T-helper 17 cell (primary cell): ENCODE results near the gene LNP1. TPM values are rescaled to one million over a fixed set of nuclear protein-coding genes. Genes with fewer than 3 reads are reported as not detected.
"Not testable (repeated sequence)": the region's sequence is repeated elsewhere in the genome, so short reads cannot be mapped to it uniquely, and the experiment has no call there.

Experiments
- ATAC-seq: fragments of 150-1000 bp; cut with Tn5 transposase; 2 replicates; pipeline ENCODE4 v1.10.0; 2021; ENCODE audit warnings: mild to moderate bottlenecking, moderate library complexity
- DNase-seq, 3 donors: peaks; one replicate each; pipeline versions ENCODE4 v3.0.0 to v3.0.0-alpha.2; 2020 to 2021
- H3K9me3 ChIP-seq: one replicate; pipeline ENCODE4 v1.7.0; 2013; ENCODE audit warnings: low read length, mild to moderate bottlenecking; ENCODE audit not compliant: control insufficient read depth, poor library complexity, severe bottlenecking
- H3K27ac Mint-ChIP-seq: one replicate; pipeline ENCODE4 v1.8.0; 2022; ENCODE audit warnings: mild to moderate bottlenecking, moderate library complexity, mixed read lengths
- H3K27me3 Mint-ChIP-seq: one replicate; pipeline ENCODE4 v1.8.0; 2022; ENCODE audit warnings: mixed read lengths
- H3K36me3 Mint-ChIP-seq: one replicate; pipeline ENCODE4 v1.8.0; 2022; ENCODE audit warnings: low read depth, mixed read lengths
- H3K4me1 Mint-ChIP-seq: one replicate; pipeline ENCODE4 v1.8.0; 2022; ENCODE audit warnings: mild to moderate bottlenecking, mixed read lengths
- H3K4me3 Mint-ChIP-seq: one replicate; pipeline ENCODE4 v1.8.0; 2022; ENCODE audit warnings: mild to moderate bottlenecking, moderate library complexity, mixed read lengths
- total RNA-seq, 4 donors: library from RNA in 2 of 4; stranded (reverse) in 2 of 4; gene quantifications; one replicate each; pipeline ENCODE4 v1.2.3 and lab custom pipeline; 2022 to 2026

LNP1 gene
- total RNA-seq, 2 donors from 2014 or later = 0.70 to 0.96 TPM

DNA sequence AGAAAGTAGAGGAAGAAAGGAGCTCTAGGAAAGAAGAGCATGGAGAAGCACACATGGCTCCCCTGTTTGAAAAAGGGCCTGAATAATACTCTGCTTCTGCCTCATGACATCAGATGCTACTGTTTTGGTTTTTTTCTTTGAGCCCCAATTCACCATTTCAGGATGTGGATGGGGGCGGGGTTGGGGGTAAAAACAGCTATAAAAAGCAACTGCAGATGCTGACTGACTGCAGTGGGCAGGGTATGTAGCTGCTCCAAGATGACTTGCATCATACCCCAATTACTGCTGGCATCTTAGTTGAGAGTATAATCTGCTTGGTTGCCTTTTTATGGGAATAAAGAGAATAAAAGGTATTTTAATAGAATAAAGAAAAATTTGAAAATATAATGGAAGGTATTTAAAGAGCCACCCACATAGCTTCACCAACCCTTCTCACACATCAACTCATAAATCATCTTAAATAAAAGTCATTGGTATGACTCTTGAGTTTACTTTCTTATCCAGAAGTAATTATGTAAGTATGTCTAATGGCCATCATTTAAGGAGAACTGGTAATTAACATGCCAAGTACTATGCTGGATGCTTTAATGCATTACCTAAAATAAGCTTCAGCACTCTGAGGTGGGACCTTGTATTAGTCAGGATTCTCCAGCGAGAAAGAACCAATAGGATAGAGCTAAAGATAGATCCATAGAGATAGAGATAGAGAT is 54.7 kb downstream of the LNP1 start:
- no peak for DNase-seq
- Mint-ChIP-seq H3K27ac (no peak overlapping the region), H3K36me3 (peaks cover 4% of the 10 kb centered on the region), H3K27me3 (peaks cover 7% of the 10 kb centered on the region), H3K4me3 (no peak overlapping the region), H3K4me1 (no peaks in the 10 kb centered on the region)
- no peaks in the 10 kb centered on the region for H3K9me3 ChIP-seq
- ATAC-seq = no peak

DNA sequence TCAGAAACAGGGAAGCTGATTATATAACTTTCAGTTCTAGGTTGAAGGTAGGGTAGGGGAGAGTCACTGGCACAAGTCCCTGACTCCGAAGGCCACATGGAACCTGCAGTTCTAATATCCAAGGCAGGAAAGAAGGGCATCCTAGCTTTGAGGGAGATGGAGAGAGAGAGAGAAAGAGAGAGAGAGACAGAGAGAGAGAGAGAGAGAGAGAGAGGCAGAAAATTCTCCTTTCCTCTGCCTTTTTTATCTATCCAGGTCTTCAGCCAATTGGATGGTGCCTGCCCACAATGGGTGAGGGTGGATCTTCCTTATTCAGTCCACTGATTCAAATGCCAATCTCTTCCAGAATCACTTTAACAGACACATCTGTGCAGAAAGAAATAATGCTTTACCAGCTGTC is 55.4 kb downstream of the LNP1 start:
- ATAC-seq (no peak), DNase-seq (no peak)
- Mint-ChIP-seq H3K4me1 (no peaks in the 10 kb centered on the region), H3K27me3 (peaks cover 12% of the 10 kb centered on the region), H3K4me3 (no peak overlapping the region), H3K36me3 (peaks cover 3% of the 10 kb centered on the region), H3K27ac (no peak overlapping the region)
- no peaks in the 10 kb centered on the region for H3K9me3 ChIP-seq

DNA sequence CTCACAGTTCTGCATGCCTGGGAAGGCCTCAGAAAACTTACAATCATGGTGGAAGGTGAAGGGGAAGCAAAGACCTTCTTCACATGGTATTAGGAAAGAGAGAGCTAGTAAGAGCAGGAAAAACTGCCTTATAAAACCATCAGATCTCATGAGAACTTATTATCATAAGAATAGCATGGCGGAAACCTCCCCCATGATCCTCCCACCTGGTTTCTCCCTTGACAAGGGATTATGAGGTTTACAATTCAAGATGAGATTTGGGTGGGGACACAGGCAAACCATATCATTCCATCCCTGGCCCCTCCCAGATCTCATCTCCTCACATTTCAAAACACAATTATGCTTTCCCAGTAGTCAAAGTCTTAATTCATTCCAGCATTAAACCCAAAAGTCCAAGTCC is 56.5 kb downstream of the LNP1 start:
- DNase-seq (no peak), ATAC-seq (no peak)
- H3K4me3 Mint-ChIP-seq = no peak overlapping the region
- H3K27ac Mint-ChIP-seq = no peak overlapping the region
- no peaks in the 10 kb centered on the region for H3K9me3 ChIP-seq
- H3K36me3 Mint-ChIP-seq = peaks cover 3% of the 10 kb centered on the region
- H3K27me3 Mint-ChIP-seq = peaks cover 12% of the 10 kb centered on the region
- no peaks in the 10 kb centered on the region for H3K4me1 Mint-ChIP-seq

GRCh38 chr3:100458814-100459213 is 57.5 kb downstream of the LNP1 start:
- peaks cover 3% of the 10 kb centered on the region for H3K36me3 Mint-ChIP-seq
- no peak overlapping the region for H3K4me3 Mint-ChIP-seq
- no peak for DNase-seq
- ATAC-seq = no peak
- no peak overlapping the region for H3K27ac Mint-ChIP-seq
- peaks cover 18% of the 10 kb centered on the region for H3K27me3 Mint-ChIP-seq
- peaks cover 5% of the 10 kb centered on the region for H3K4me1 Mint-ChIP-seq
- H3K9me3 ChIP-seq = no peaks in the 10 kb centered on the region

DNA sequence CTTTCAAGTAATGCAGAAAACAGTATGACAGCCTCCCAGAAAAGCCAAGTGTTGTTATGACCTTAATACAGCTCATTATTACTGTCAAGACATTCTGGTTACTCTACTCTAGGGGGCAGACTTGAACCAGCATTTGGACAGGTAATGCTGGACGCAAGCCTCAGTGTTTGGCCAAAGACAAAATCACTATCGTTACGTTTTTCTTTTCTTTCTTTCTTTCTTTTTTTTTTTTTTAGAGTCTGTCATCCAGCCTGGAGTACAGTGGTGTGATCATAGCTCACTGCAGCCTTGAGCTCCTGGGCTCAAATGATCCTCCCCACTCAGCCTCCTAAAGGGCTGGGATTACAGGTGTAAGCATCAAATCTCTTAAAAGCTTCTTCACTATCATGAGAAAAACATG is 61.7 kb downstream of the LNP1 start:
- ATAC-seq = peak; percentile 60
- H3K4me1 Mint-ChIP-seq = peaks cover 15% of the 10 kb centered on the region
- no peak overlapping the region for H3K27ac Mint-ChIP-seq
- H3K9me3 ChIP-seq = no peaks in the 10 kb centered on the region
- H3K27me3 Mint-ChIP-seq = peaks cover 18% of the 10 kb centered on the region
- no peak overlapping the region for H3K4me3 Mint-ChIP-seq
- peaks cover 3% of the 10 kb centered on the region for H3K36me3 Mint-ChIP-seq
- DNase-seq = no peak

GRCh38 chr3:100463646-100464155 is 62.4 kb downstream of the LNP1 start:
- no peaks in the 10 kb centered on the region for H3K9me3 ChIP-seq
- H3K36me3 Mint-ChIP-seq = peaks cover 3% of the 10 kb centered on the region
- H3K4me3 Mint-ChIP-seq = no peak overlapping the region
- ATAC-seq (no peak), DNase-seq (no peak)
- peaks cover 15% of the 10 kb centered on the region for H3K4me1 Mint-ChIP-seq
- peaks cover 18% of the 10 kb centered on the region for H3K27me3 Mint-ChIP-seq
- no peak overlapping the region for H3K27ac Mint-ChIP-seq

DNA sequence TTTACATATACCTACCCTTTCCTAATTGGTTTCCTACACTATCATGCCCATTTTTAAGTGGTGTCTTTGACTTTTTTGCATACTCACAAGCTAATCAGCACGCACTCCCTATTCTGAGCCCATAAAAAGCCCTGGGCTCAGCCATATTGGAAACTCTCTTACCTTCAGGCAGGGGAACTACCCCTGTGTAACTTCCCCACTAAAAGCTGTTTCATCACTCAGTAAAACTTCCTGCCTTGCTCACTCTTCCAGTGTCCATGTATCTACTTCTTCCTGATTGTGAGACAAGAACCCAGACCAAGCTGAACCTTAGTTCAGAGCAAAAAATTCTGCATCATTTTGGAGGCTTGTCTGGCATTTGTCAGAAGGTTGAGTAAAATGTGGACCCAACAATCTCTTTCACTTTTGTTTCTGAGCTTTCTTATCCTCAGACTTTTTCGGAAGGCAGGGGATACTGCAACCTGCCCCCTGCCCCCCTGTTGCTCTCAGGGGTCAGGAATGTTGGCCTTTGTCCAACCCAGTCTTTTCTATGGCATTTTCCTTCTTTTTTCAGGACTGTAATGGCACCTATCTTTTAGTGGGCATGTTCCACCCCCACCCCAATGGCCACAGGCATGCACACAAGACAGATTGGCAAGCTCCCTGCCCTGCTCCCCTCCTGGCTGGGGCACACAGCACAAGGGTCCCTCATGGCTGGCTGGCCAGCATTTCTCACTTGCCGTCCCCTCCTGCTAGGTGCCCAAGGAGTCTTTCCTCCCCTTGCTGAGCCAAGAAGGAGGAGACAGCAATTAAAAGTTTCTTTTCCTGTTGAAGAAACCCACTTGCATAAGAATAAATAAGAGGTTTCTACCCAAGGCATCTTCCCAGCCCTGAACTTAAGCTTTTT is 64.8 kb downstream of the LNP1 start:
- Mint-ChIP-seq H3K4me3 (peak overlapping the region; percentile 19), H3K27me3 (peaks cover 10% of the 10 kb centered on the region), H3K36me3 (peaks cover under 1% of the 10 kb centered on the region), H3K27ac (no peak overlapping the region), H3K4me1 (peaks cover 15% of the 10 kb centered on the region)
- ATAC-seq (no peak), DNase-seq (no peak)
- H3K9me3 ChIP-seq = no peaks in the 10 kb centered on the region

DNA sequence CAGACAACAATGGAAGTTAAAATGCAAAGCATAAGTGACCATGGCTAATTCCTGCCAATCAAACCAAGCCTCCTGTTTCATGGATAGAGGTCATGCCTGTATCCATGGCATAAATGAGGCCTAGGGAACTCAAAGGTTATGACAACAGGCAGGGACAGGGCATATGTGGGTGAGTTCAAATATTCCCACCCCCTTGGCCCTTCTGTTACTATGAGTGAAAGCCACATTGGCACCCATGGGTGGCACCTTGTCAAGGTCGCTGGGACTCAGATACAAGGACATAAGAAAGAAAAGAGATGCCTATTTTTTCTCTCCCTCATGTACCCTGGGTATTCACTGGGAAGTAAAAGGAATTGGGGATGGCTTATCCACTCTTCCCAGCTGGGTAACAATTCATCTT is 65.8 kb downstream of the LNP1 start:
- Mint-ChIP-seq H3K36me3 (no peaks in the 10 kb centered on the region), H3K4me1 (peaks cover 15% of the 10 kb centered on the region), H3K27me3 (peaks cover 6% of the 10 kb centered on the region), H3K4me3 (no peak overlapping the region), H3K27ac (no peak overlapping the region)
- H3K9me3 ChIP-seq = no peaks in the 10 kb centered on the region
- DNase-seq (no peak), ATAC-seq (no peak)

DNA sequence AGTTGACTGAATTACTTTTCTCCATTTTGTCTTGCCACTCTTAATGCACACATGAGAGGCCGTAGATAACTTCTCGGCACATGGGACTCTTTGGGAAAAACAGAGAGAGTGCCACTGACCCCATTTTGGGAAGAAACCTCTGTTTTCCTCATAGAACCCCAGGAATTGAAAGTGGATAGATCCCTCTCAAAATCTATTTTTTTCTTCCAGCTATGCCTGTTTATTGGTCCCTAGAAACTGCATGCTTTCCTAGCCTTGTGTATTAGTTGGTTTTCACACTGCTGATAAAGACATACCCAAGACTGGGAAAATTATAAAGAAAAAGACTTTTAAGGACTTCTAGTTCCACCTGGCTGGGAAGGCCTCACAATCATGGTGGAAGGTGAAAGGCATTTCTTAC is 67.3 kb downstream of the LNP1 start:
- H3K4me1 Mint-ChIP-seq = peaks cover 10% of the 10 kb centered on the region
- H3K27ac Mint-ChIP-seq = no peak overlapping the region
- ATAC-seq = no peak

GRCh38 chr3:100470951-100471350 is 69.6 kb downstream of the LNP1 start:
- H3K27ac Mint-ChIP-seq = no peak overlapping the region
- DNase-seq = no peak
- H3K4me3 Mint-ChIP-seq = no peak overlapping the region
- no peaks in the 10 kb centered on the region for H3K36me3 Mint-ChIP-seq
- no peaks in the 10 kb centered on the region for H3K27me3 Mint-ChIP-seq
- peaks cover 8% of the 10 kb centered on the region for H3K4me1 Mint-ChIP-seq
- ATAC-seq = no peak
- H3K9me3 ChIP-seq = no peaks in the 10 kb centered on the region

More for the DNA sequence above, 67.3 kb downstream of the LNP1 start:
- H3K9me3 ChIP-seq = no peaks in the 10 kb centered on the region
- no peak overlapping the region for H3K4me3 Mint-ChIP-seq
- no peaks in the 10 kb centered on the region for H3K27me3 Mint-ChIP-seq
- H3K36me3 Mint-ChIP-seq = no peaks in the 10 kb centered on the region
- no peak for DNase-seq

DNA sequence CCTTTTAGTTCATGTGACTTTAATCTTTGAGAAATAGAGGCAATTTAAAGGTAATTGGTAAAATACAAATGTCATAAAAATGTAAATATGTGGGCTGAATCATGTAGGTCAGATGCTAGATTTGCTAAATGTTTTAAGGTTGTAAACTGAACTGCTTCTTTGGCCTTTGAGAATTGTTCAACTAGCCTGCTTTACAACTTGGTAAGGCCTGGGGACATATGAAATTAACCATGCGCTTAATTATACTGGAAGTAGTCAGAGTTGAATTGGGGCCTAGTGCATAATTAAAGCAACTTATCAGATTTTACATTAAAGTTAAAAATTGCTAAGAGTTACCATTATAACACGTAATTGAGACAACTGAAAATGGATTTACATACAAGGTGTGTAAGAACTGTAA is 70.1 kb downstream of the LNP1 start:
- Mint-ChIP-seq H3K27me3 (no peaks in the 10 kb centered on the region), H3K4me3 (no peak overlapping the region), H3K27ac (no peak overlapping the region), H3K4me1 (peaks cover 3% of the 10 kb centered on the region), H3K36me3 (no peaks in the 10 kb centered on the region)
- no peak for DNase-seq
- H3K9me3 ChIP-seq = no peaks in the 10 kb centered on the region
- no peak for ATAC-seq

DNA sequence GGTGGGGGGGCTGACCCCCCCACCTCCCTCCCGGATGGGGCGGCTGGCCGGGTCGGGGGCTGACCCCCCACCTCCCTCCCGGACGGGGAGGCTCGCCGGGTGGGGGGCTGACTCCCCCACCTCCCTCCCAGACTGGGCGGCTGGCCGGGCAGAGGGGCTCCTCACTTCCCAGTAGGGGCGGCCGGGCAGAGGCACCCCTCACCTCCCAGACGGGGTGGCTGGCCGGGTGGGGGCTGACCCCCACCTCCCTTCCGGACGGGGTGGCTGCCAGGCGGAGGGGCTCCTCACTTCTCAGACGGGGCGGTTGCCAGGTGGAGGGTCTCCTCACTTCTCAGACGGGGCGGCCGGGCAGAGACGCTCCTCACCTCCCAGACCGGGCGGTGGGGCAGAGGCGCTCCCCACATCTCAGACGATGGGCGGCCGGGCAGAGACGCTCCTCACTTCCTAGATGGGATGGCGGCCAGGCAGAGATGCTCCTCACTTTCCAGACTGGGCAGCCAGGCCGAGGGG is 76.6 kb downstream of the LNP1 start:
- H3K4me3 Mint-ChIP-seq, H3K9me3 ChIP-seq, DNase-seq, H3K4me1 Mint-ChIP-seq, ATAC-seq, H3K36me3 Mint-ChIP-seq, H3K27ac Mint-ChIP-seq: not testable (repeated sequence)
- H3K27me3 Mint-ChIP-seq = peaks cover 23% of the 10 kb centered on the region

DNA sequence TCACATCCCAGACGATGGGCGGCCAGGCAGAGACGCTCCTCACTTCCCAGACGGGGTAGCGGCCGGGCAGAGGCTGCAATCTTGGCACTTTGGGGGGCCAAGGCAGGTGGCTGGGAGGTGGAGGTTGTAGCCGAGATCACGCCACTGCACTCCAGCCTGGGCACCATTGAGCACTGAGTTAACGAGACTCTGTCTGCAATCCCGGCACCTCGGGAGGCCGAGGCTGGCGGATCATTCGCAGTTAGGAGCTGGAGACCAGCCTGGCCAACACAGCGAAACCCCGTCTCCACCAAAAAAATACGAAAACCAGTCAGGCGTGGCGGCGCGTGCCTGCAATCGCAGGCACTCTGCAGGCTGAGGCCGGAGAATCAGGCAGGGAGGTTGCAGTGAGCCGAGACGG is 77.2 kb downstream of the LNP1 start:
- not testable (repeated sequence) for H3K27ac Mint-ChIP-seq, H3K36me3 Mint-ChIP-seq, H3K9me3 ChIP-seq, H3K4me3 Mint-ChIP-seq, DNase-seq, ATAC-seq, H3K4me1 Mint-ChIP-seq
- peaks cover 23% of the 10 kb centered on the region for H3K27me3 Mint-ChIP-seq
